Measurements from ENCODE around the gene HSPB6.

HSPB6 gene

GRCh38 chr19:35713904-35714495, 42.8 kb downstream of the HSPB6 start:
- no peak for DNase-seq

GRCh38 chr19:35713506-35713850, 43.4 kb downstream of the HSPB6 start:
- DNase-seq, result no peak

GRCh38 chr19:35712567-35713505, 44.0 kb downstream of the HSPB6 start:
- DNase-seq, result no peak

- DNase-seq, result no peak
Measured at GRCh38 chr19:35710784-35711723, 45.8 kb downstream of the HSPB6 start.

GRCh38 chr19:35708391-35708790, 48.4 kb downstream of the HSPB6 start:
- no peak for DNase-seq

Data from NCI-H187 (cell line).